DMS53 treated with DMSO at 0.1 percent for 48 hours (cell line): Measurements from ENCODE around the gene MGAT4A.
"Not testable (repeated sequence)": the region's sequence is repeated elsewhere in the genome, so short reads cannot be mapped to it uniquely, and the experiment has no call there.

ENCODE experiments used
- DNase-seq: peaks from one replicate; lab custom pipeline; 2025; ENCODE audit not compliant: unreplicated experiment; lab: John Stamatoyannopoulos, UW

Gene MGAT4A

DNA sequence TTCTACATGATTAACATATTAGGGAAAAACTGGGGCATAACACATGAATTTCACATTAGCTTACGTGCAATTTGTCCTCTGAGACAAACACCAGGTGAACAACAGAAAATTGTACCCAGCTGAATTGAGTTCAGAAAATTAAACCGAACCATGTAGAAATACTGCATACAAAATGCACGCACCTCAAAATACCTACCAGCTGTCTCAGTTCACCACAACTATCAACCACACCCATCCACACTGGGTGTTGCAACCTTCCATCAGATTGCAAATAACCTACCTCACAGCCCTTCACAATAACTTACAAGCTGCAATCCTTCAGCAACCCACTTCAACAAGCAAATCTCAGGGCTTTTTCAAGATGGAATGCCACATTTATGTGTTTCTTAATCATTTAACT lies 66.6 kb downstream of the MGAT4A start:
- no peak for DNase-seq

DNA sequence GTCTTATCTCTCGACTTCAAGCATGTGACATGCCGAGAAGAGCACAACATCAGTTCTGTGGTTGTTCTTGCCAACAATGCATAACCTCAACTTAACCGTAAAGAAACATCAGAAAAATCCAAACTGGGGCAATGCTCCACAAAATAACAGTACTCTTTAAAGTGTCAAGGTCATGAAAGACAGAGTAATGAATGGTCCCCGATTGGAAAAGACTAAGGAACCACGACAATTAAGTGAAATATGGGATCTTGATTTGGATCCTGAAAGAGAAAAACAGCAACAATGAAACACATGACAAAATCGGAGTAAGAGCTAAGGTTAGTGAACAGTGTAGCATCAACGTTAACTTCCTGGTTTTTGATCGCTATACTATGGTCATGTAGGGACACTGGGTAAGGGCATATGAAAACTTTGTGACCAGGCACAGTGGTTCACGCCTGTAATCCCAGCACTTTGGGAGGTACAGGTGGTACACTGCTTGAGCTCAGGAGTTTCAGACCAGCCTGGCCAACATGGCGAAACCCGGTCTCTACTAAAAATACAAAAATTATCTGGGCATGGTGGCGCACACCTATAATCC lies 67.3 kb downstream of the MGAT4A start:
- no peak for DNase-seq

DNA sequence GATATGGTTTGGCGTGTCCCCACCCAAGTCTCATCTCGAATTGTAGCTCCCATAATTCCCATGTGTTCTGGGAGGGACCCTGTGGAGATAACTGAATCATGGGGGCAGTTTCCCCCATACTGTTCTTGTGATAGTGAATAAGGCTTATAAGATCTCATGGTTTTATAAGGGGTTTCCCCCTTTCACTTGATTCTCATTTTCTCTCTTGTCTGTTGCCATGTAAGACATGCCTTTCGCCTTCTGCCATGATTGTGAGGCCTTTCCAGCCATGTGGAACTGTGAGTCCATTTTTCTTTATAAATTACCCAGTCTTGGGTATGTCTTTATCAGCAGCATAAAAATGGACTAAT lies 71.5 kb downstream of the MGAT4A start:
- DNase-seq, result not testable (repeated sequence)

DNA sequence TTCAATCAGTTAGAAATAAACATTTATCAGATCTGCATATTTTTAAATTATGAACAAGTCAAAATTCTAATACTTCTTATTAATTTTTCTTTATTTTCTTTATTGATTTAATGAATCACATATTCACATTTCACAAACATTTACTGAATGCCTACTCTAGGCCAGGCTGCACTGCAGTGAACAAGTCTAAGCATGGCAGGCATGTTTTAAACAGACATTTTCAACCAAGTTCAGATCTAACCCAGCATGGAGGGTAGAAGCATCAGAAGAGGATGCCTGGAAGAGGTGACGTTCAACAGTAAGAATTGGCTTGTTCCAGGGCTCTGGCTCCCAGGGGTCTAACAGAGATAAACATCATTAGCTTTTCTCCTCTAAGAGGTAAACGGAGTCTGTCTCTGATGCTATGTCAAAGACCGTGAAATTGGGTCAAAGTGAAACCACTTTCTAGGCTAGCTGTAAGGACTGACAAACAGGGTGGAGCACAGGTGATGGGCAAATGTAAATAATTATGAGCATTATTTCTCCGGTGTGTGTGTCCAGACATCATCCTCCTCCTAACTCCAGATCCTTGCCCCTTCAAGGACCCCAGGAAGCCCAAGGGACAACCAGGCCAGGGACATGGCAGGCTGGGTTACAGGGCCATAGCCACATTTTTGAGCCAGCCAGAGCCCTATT lies 72.0 kb downstream of the MGAT4A start:
- DNase-seq, result no peak

DNA sequence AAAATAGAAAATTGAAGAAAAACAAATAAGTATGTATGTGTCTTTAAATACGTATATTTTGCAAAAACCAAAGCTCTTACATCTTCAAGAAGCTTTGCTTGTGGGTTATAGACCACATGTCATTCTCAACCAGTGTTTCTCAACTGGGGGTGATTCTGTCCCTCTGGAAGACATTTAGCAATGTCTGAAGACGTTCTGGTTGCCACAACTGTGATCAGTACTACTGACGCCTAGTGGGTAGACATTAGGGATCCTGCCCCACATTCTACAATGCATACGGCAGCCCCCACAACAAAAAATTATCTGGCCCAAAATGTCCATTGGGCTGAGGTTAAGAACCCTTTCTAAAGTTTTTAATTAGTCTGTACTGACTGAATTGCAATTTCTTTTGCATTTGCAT lies 74.1 kb downstream of the MGAT4A start:
- DNase-seq, result no peak

DNA sequence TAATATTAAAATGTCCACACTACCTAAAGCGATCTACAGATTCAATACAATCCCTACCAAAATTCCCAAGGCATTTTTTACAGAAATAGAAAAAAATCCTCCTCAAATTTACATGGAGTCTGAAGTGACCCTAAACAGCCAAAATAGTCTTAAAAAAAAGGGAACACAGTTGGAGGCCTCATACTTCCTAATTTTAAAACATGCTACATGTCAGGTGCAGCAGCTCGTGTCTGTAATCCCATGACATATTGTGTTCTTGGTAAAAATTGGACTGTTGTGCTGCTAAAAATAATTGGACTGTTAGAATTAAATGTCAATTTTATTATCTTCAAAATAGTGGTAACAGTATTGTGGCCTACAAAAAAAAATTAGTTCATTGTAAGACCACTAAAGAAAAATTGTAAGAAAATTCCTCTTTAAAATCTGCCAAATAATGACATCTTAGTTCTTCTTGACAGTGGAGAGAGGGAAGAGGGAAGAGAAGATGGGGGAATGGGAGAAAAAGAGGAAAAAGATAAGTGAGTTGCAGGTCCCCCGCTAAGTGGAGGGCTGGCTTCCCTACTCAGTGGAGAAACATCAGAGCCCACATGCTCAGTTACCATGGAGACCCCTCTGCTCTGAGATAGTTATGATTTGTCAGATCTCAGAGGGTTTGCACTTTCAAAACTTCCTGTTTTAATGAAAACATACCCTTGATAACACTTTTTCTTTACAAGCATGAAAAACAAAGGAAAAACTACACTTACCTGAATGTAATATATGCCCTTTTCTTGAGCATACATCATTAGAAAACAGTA lies 76.0 kb downstream of the MGAT4A start:
- DNase-seq, result no peak

DNA sequence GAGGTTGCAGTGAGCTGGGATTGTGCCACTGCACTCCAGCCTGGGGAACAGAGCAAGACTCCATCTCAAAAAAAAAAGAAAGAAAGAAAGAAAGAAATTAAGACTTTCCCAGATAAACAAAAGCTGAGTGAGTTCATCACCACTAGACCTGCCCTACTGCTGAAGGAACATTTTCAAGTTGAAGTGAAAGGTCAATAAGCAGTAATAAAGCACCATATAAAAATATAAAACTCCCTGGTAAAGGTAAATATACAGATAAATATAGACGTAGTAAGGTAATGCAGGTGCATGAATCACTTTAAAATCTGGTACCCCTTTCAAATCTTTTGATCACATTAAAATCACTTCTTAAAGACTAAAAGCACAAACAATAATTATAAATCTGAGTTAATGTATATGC lies 79.9 kb downstream of the MGAT4A start:
- DNase-seq, result no peak

DNA sequence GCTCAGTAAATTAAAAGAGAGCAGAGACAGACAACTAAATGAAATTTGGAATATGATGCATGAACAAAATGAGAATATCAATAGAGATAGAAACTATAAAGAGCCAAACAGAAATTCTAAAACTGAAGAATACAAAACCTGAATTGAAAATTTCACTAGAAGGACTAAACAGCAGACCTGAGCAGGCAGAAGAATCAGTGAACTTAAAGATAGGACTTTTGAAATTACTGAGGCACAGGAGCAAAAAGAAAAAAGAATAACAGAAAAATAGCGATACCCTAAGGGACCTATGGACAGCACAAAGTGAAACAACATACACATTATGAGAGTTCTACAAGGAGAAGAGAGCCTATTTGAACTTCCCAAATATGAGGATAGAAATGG lies 80.9 kb downstream of the MGAT4A start:
- no peak for DNase-seq

DNA sequence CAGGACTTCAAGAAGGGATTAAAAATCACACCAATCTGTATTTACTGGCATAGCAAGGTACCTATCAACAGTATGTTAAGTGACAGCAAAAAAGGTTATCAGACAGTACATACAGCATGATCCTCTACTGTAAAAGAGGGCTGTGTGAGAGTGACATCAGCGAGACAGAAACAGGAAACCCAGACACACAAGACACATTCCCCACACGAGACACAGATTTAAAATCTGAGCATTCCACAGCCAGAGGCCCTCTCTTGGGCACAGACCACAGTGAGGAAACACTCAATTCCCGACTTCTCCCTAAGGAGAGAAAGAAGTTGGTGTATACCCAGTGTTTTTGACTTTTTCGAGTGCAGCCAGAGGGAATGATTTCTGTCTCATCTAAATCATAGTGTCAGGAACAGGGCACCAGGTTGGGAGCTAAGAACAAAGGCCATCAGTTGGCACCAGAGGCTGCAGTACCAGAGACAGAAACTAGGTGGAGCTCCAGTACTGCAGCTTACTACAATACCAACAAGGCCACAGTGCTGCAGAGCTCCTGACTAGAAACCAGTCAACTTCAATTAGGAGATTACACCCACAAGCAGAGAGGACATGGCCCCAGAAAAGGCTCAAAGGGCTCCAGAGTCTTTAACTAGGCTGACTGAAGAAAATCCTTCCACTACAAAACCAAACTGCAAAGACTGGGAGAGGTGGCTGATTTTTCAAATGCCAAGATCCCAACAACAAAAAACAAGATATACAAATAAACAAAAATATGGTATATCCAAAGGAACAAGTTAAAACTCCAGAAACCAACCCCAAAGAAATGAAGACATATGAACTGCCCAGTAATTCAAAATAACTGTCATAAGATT lies 81.6 kb downstream of the MGAT4A start:
- peak; percentile 98 for DNase-seq

DNA sequence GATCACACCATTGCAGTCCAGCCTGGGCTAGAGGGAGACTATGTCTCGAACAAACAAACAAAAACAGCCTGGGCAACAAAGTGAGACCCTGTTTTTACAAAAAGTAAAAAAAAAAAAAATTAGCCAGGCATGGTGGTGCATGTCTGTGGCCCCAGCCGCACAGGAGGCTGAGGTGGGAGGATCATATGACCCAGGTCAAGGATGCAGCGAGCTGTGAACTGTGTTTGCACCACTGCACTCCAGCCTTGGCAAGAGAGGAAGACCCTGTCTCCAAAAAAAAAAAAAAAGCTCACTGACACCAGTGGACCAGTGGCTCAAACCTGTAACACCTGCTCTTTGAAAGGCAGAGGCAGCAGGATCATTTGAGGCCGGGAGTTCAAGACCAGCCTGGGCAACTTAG lies 82.5 kb downstream of the MGAT4A start:
- no peak for DNase-seq

DNA sequence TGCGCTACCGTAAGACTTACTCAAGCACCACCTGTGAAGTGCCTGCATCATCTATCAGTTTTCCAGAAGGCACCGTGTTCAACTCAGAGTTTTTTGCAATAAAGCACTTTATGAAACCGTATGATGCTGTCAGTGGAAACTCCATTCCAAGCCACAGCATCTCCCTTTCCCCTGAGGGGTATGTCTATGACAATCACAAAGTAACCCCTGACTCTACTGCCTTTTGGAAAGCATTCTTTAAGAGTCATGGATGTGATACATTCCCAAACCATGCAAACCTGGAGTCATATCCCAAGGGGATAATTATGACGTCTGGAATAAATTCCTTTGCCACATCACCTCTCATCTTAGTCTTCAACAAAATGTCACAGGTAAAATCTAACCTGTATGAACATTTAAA lies 83.3 kb downstream of the MGAT4A start:
- no peak for DNase-seq

DNA sequence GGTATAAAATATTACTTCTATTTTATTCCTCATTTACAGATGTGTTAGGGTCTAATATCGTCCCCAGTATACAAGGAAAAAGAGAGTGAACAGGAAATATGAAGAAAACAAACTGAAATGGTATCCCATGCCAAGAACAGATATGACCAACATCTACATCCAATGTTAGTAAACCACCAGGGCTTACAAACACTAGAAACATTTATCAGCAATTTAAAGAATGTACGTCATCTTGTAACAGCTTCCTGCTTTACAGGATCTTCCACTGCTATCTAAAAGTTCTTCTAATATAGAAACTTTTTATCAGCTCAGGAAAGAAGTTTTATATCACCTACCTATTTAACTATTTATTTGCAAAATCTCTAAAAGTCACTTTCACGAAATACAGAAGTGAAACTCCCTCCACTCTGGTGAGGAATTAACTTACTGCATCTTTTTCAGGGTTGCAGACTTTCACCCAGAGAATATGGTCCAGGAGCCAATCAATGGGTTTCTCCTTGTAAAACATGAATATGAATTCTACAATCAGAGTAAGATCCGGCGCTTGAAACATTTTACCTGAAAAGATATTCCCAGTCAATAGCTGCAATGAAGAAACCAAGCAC lies 87.3 kb downstream of the MGAT4A start:
- no peak for DNase-seq

DNA sequence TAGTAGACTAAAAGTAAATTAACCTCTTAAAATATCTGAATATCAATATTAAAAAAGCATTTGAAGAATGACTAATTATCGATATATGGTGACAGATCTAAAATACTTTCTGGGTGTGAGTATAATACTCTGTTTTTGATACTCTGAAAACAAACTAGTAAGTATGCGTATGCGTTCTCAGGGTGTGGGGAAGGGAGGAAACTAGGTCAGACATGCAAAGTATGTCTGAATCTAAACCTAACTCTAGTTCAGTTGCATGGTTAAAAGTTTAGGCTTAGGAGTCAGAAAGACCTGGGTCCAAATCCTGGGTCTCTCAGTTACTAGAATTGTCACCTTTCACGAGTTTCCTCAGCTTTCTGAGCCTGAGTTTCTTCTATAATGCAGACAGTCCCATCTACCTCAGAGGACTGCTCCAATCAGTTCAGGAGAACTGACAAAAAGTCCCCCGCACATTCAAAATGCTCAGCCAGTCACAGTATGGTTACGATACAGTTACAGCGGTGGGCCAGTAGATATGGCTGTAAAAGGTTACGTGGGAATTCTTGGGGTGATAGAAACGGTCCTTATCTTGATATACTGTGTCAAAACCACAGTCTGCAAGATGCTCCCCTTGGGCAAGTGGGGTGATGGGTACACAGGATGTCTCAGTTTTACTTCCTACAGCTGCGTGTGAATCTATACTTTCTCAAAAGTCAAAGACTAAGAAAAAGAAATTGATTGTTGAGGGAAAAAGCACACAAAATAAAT lies 93.4 kb downstream of the MGAT4A start:
- no peak for DNase-seq

DNA sequence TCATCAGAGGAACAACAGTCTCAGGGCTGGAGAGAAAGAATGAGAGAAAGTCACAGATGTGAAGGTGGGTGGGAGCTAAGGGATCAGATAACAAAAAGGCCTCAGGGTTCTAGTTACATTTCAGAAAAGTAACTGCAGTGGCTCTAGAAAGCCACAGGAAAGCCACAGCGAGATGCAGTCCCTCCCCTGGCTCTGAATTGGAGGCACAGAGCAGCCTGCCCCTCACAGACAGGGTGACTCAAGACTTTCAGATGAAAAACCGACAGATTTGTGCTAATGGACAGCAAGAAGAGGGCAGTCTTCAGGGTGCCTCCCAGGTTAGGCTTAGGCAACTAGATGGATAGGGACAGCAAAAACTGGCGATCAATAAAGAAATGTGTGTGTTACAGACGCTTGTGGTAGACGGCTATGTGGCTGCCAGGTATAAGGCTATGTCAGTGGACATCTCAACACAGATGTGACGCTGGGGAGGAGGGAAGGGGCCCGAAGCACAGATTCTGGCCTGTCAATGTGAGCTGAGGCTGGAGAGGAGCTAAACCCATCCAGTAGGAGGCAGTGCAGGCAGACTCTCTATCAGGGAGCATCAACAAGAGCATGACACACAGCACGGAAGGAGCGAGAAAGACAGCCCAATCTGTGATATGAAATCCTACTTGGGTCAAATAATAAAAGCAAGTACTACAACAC lies 96.4 kb downstream of the MGAT4A start:
- DNase-seq, result no peak

DNA sequence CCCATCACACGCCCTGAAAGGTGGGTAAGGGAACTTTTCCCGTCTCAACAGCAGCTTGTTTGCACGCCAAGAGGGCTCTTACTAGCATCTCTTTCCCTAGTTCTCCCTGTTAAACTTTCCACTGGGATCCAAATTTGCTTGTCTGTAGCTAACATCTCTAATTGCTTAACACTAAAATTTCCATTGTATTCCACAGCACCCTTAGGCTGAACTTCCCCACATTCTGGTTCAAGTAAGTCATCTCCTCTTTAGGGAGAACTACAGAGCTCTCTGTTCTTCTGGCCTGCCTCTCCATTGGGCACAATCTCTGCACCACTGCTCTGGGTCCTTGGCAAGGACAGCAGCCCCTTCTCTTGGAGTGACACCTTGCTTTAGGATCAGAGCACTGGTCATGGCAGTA lies 98.6 kb downstream of the MGAT4A start:
- no peak for DNase-seq

DNA sequence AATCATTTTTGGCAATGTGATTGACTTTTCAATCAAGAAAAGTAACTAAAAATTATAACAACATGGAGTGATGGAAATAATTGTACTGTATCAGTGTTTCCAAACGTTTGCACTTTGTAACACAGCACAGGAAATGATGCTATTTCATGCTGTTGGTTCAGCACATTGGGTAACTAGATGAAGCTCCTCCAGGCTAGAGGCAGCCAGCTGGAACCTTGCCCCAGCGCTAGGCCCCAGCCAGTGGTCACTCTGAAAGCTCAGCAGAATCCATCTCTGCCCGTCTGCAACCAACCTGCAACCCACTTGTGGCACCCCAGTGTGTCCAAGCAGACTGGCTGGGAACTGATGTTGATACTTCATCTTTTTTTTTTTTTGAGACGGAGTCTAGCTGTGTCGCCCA lies 107.3 kb downstream of the MGAT4A start:
- DNase-seq, result no peak

DNA sequence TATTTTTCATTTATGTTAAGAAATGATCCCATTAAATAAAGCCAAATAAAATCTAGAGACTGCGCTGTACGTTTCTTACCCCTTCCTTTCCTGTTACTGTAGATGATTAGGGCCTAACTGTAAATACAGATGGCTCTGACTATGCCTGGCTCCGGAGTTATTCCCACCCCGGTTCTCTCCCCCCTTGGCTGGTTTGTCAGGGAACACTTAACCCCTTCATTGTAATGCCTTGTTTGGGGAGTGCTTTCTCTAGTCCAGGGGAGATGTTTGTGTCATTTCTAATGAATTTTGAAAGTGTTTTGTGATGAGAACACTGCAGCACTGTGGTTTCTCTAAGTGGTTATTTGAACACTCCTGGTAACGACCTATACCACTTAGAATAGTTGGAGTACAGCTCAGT lies 113.8 kb downstream of the MGAT4A start:
- DNase-seq, result no peak

DNA sequence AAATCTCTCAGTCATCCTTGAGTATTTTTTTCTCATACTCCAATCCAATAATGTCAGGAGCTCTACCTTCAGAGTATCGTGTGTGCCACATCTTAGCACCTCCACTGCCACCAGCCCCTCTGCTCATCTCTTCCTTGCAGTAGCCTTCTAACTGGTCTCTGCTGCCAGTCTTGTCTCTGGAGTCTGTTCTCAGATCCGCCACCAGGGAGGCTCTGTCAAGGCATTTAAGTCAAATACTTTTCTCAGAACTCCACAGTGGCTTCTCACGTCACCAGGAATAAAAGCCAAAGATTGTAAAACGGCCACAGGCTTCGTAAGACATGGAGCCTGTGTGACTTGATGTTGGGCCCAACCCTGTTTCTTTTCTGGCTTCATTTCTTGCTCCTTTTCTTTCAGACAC lies 115.5 kb downstream of the MGAT4A start:
- DNase-seq, result no peak

DNA sequence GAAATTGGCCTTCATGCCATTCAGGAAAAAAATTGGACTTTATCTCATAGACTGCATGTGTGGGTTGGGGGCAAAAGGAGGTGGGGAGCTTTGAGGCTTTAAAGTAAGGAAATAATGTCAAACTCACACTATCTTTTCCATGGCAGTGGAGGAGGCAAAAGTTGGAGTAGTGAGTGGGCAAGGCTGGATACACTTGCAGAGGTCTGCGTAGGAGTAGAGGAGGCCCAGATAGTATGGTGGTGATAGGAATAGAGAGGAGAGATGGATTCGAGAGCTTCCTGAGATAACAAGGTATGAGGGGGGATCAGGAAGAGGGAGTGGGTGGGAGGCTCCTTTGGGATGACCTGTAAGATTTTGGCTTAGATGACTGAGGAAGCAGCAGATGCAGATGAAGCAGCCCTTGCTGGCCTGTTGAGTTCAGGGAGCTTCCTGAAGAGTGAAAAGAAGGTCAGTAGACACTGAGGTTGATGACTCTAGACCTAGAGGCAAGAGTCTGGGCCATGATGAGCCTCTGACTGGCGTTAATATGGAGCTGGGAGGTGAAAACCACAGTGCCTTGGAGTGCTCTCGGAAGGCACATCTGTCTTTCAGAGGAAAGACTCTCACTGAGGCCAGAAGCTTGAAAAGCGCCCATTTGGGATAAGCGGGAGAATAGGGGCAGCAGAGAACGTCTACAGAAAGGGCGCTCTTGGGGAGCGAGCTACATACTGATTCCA lies 116.8 kb downstream of the MGAT4A start:
- no peak for DNase-seq
